ENCODE data around the gene APLF. TPM values are rescaled to one million over a fixed set of nuclear protein-coding genes. Genes with fewer than 3 reads are reported as not detected.

The APLF gene
- total RNA-seq, 1 experiment from 2014 or later = 2.4 TPM

DNA sequence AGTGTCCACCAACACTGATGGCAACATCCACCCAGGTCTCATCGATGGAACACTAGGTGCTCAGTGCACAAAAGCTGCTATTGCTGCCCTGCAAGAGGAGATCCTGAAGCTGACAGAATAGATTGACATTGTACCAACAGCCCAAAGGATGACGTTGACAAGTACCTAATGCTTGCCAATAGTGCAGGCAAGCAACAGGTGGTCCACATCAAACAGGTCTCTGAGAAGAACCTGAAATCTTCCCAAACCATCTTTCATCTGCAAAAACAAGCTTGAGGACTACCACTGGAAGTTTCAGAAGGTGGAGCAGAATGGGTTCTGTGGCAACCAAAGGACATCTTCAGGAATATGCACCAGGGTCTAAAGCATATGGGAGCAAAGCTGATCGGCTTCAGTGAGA lies 160.2 kb downstream of the APLF start:
- H3K4me3 ChIP-seq (ENCODE audit: low read length) = no peak overlapping the region
- DNase-seq = no peak
- no peak overlapping the region for H3K27ac ChIP-seq (ENCODE audit: low read length)
- no TSS peak for BruUV-seq (replicated peaks)
- POLR2A ChIA-PET (ENCODE audit: unreplicated experiment) = no interaction called here
- CTCF ChIA-PET = no interaction called here
- 0 out of 2 replicates have a peak, but pooled peaks cover 4% of the 10 kb centered on the region for H3K9me3 ChIP-seq (ENCODE audit: low read length)
- H3K36me3 ChIP-seq (ENCODE audit: low read depth, low read length) = no peaks in the 10 kb centered on the region
- intact Hi-C loops (cut with micrococcal nuclease) = no loop called here
- H3K9me2 ChIP-seq (replicated peaks; ENCODE audit: low read length) = no peaks in the 10 kb centered on the region
- H2AFZ ChIP-seq (ENCODE audit: low read length) = no peak overlapping the region
- H3K27me3 ChIP-seq (ENCODE audit: low read length) = peaks cover 5% of the 10 kb centered on the region; the same call in 1 of the 2 replicates
- no peaks in the 10 kb centered on the region for H3K4me1 ChIP-seq (ENCODE audit: insufficient read depth, low read length)
- no peak for ATAC-seq
- H3K79me2 ChIP-seq (ENCODE audit: low read length) = no peaks in the 10 kb centered on the region
- TF ChIP-seq EZH2 (IDR thresholded peaks at IDR 0.05; ENCODE audit: low read length, unreplicated experiment) (no peak), EZH2phosphoT487 (IDR thresholded peaks at IDR 0.05; ENCODE audit: borderline replicate concordance, low read length) (no peak)
- TF ChIP-seq, protein P1, sequence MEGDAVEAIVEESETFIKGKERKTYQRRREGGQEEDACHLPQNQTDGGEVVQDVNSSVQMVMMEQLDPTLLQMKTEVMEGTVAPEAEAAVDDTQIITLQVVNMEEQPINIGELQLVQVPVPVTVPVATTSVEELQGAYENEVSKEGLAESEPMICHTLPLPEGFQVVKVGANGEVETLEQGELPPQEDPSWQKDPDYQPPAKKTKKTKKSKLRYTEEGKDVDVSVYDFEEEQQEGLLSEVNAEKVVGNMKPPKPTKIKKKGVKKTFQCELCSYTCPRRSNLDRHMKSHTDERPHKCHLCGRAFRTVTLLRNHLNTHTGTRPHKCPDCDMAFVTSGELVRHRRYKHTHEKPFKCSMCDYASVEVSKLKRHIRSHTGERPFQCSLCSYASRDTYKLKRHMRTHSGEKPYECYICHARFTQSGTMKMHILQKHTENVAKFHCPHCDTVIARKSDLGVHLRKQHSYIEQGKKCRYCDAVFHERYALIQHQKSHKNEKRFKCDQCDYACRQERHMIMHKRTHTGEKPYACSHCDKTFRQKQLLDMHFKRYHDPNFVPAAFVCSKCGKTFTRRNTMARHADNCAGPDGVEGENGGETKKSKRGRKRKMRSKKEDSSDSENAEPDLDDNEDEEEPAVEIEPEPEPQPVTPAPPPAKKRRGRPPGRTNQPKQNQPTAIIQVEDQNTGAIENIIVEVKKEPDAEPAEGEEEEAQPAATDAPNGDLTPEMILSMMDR (conservative IDR thresholded peaks at IDR 0.05; ENCODE audit: low read depth, low read length) = no peak
- H4K20me1 ChIP-seq (ENCODE audit: low read length) = no peaks in the 10 kb centered on the region
- no peak overlapping the region for H3K9ac ChIP-seq (ENCODE audit: low read length)
- H3F3A ChIP-seq (ENCODE audit: low read length, unreplicated experiment) = no peaks in the 10 kb centered on the region
- no peak overlapping the region for H3K4me2 ChIP-seq (ENCODE audit: low read length)

Other genes with a start within 250 kb of the APLF start
- gene PPP3R1, start 215.1 kb upstream of the APLF start, total RNA-seq (2014; rRNA removed) = 13.7 and 21.8 TPM in 2 replicates
- 11.6 and 11.7 TPM in 2 replicates for gene CNRIP1, start 147.6 kb upstream of the APLF start, total RNA-seq (2014; rRNA removed)
- gene PLEK, start 102.3 kb upstream of the APLF start, total RNA-seq (2014; rRNA removed) = not detected in 2 replicates
- gene FBXO48, start 291 bp upstream of the APLF start, total RNA-seq (2014; rRNA removed) = 0.52 and 0.91 TPM in 2 replicates
- gene PROKR1, start 176.0 kb downstream of the APLF start, total RNA-seq (2014; rRNA removed) = 0.12 and 0.26 TPM in 2 replicates